WTC11 (cell line): Measurements from ENCODE around the gene OSBPL10. TPM values are rescaled to one million over a fixed set of nuclear protein-coding genes. Genes with fewer than 3 reads are reported as not detected.

Source experiments
- ATAC-seq: fragments of 200-7000 bp; cut with Tn5 transposase; 2 replicates; pipeline ENCODE4 v1.10.0; 2021; ENCODE audit warnings: mild to moderate bottlenecking, moderate library complexity
- CTCF ChIA-PET: fragments of 300-600 bp; sonication (Branson Sonifier 250); formaldehyde crosslinking; loops from one replicate; lab custom pipeline; 2021; ENCODE audit warnings: antibody characterized with exemption; lab: Charles Lee
- POLR2A ChIA-PET: fragments of 350-600 bp; sonication (Branson Sonifier 250); formaldehyde crosslinking; loops from one replicate; lab custom pipeline; 2021; ENCODE audit warnings: antibody characterized with exemption; lab: Charles Lee
- DNase-seq: peaks from one replicate; pipeline ENCODE4 v3.0.0; 2021; ENCODE audit warnings: low spot score
- H3K27ac Mint-ChIP-seq: 2 replicates; pipeline ENCODE4 v1.8.0; 2021; ENCODE audit warnings: mixed read lengths
- H3K27me3 Mint-ChIP-seq: 2 replicates; pipeline ENCODE4 v1.8.0; 2021; ENCODE audit warnings: low read depth, mild to moderate bottlenecking, moderate library complexity, mixed read lengths
- H3K36me3 Mint-ChIP-seq: 2 replicates; pipeline ENCODE4 v1.8.0; 2021; ENCODE audit warnings: mixed read lengths
- H3K4me1 Mint-ChIP-seq: 2 replicates; pipeline ENCODE4 v1.8.0; 2022; ENCODE audit warnings: mixed read lengths
- H3K4me3 Mint-ChIP-seq: 2 replicates; pipeline ENCODE4 v1.8.0; 2021; ENCODE audit warnings: mild to moderate bottlenecking, moderate library complexity, mixed read lengths
- H3K9me3 Mint-ChIP-seq: 2 replicates; pipeline ENCODE4 v1.8.0; 2021; ENCODE audit warnings: mixed read lengths
- CTCF ChIP-seq: fragments of 200-600 bp; IDR thresholded peaks from 2 replicates; pipeline ENCODE4 v1.8.0; 2022; ENCODE audit warnings: antibody characterized with exemption
- E2F1 ChIP-seq: sonication (generic); formaldehyde crosslinking; IDR thresholded peaks from 2 replicates; pipeline ENCODE4 v1.8.0; 2022; ENCODE audit warnings: mild to moderate bottlenecking, missing genetic modification reagents
- EMX1 ChIP-seq: fragments of 250-450 bp; sonication (Bioruptor Pico); IDR thresholded peaks from 2 replicates; pipeline ENCODE4 v1.8.0; 2021; ENCODE audit warnings: mild to moderate bottlenecking
- FOXP1 ChIP-seq: sonication (generic); formaldehyde crosslinking; IDR thresholded peaks from 2 replicates; pipeline ENCODE4 v1.8.0; 2022; ENCODE audit warnings: missing genetic modification reagents, mild to moderate bottlenecking, moderate library complexity, borderline replicate concordance
- FOXP4 ChIP-seq: sonication (generic); formaldehyde crosslinking; IDR thresholded peaks from 2 replicates; pipeline ENCODE4 v1.8.0; 2022; ENCODE audit warnings: mild to moderate bottlenecking, missing genetic modification reagents
- GTF2I ChIP-seq: fragments of 250-450 bp; sonication (Bioruptor Pico); conservative IDR thresholded peaks from 2 replicates; pipeline ENCODE4 v1.4.0; 2021; ENCODE audit warnings: mild to moderate bottlenecking
- MLX ChIP-seq: sonication (generic); formaldehyde crosslinking; IDR thresholded peaks from 2 replicates; pipeline ENCODE4 v1.8.1; 2023; ENCODE audit warnings: mild to moderate bottlenecking, missing genetic modification reagents, moderate library complexity
- NFE2L1 ChIP-seq: sonication (generic); formaldehyde crosslinking; IDR thresholded peaks from 2 replicates; pipeline ENCODE4 v1.8.1; 2023; ENCODE audit warnings: missing genetic modification reagents
- NR1H2 ChIP-seq: sonication (generic); formaldehyde crosslinking; IDR thresholded peaks from 2 replicates; pipeline ENCODE4 v1.9.0; 2021; ENCODE audit warnings: mild to moderate bottlenecking, moderate library complexity, missing genetic modification reagents
- NR3C1 ChIP-seq: sonication (generic); formaldehyde crosslinking; conservative IDR thresholded peaks from 2 replicates; pipeline ENCODE4 v1.8.1; 2023; ENCODE audit warnings: low read depth, mild to moderate bottlenecking, missing genetic modification reagents
- RORB ChIP-seq: fragments of 250-450 bp; sonication (Bioruptor Pico); IDR thresholded peaks from 2 replicates; pipeline ENCODE4 v1.9.0; 2021; ENCODE audit warnings: mild to moderate bottlenecking
- SMAD4 ChIP-seq: sonication (generic); formaldehyde crosslinking; IDR thresholded peaks from 2 replicates; pipeline ENCODE4 v1.8.0; 2022; ENCODE audit warnings: mild to moderate bottlenecking, missing genetic modification reagents
- TP53 ChIP-seq: sonication (generic); formaldehyde crosslinking; IDR thresholded peaks from 2 replicates; pipeline ENCODE4 v1.8.1; 2023; ENCODE audit warnings: mild to moderate bottlenecking, missing genetic modification reagents
- ZNF263 ChIP-seq: sonication (generic); formaldehyde crosslinking; IDR thresholded peaks from 2 replicates; pipeline ENCODE4 v1.8.1; 2022; ENCODE audit warnings: low read depth, mild to moderate bottlenecking, moderate library complexity, missing genetic modification reagents
- ZNF317 ChIP-seq: sonication (generic); formaldehyde crosslinking; IDR thresholded peaks from 2 replicates; pipeline ENCODE4 v1.8.1; 2023; ENCODE audit warnings: low read depth, mild to moderate bottlenecking, moderate library complexity, missing genetic modification reagents, borderline replicate concordance
- total RNA-seq: library from RNA; stranded (reverse); gene quantifications from 3 replicates; pipeline ENCODE4 v1.2.3, GENCODE V29; 2021
- TF ChIP-seq, protein P1 (sequence below): sonication (generic); formaldehyde crosslinking; conservative IDR thresholded peaks from 2 replicates; pipeline ENCODE4 v1.8.1; 2023; ENCODE audit warnings: mild to moderate bottlenecking, low read depth, missing genetic modification reagents, moderate library complexity
- TF ChIP-seq, protein P2 (sequence below): sonication (generic); formaldehyde crosslinking; IDR thresholded peaks from 2 replicates; pipeline ENCODE4 v1.8.1; 2023; ENCODE audit warnings: mild to moderate bottlenecking, moderate library complexity, missing genetic modification reagents

Gene OSBPL10
- total RNA-seq, 1 experiment from 2014 or later = 84.1 TPM

DNA sequence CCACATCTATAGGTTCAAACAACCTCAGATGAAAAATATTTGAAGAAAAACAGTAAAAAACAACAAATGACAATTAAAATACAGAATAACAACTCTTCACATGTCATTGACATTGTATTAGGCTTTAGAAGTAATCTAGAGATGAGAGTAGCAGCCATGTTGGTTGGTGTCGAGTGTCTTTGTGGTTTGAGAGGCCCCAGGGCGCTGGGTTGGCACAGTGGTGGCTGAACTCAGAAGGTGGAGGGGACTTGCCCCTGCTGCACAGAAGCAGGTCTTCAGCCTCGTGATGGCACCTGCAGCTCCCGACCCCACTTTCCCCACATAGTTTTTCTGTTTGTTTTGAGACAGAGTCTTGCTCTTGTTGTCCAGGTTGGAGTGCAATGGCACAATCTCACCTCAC lies 187.2 kb downstream of the OSBPL10 start:
- Mint-ChIP-seq H3K27ac (no peak overlapping the region), H3K4me1 (peaks cover 15% of the 10 kb centered on the region), H3K4me3 (no peak overlapping the region), H3K9me3 (0 out of 2 replicates have a peak, but pooled peaks cover 3% of the 10 kb centered on the region), H3K36me3 (peaks cover 12% of the 10 kb centered on the region), H3K27me3 (no peaks in the 10 kb centered on the region)
- CTCF ChIA-PET = interaction anchor here (0.5 kb wide), 1 partner anchor 76 kb away, joined by 3 read pairs; no protein-coding TSS in a partner anchor
- DNase-seq (no peak), ATAC-seq (no peak)
- TF ChIP-seq MLX (CRISPR knock-in tag) = no peak
- POLR2A ChIA-PET = no interaction called here

- Mint-ChIP-seq H3K9me3 (0 out of 2 replicates have a peak, but pooled peaks cover 3% of the 10 kb centered on the region), H3K4me3 (no peak overlapping the region), H3K4me1 (peaks cover 15% of the 10 kb centered on the region), H3K27me3 (no peaks in the 10 kb centered on the region), H3K36me3 (peaks cover 12% of the 10 kb centered on the region), H3K27ac (no peak overlapping the region)
- ChIA-PET CTCF (no interaction called here), POLR2A (no interaction called here)
- TF ChIP-seq ZNF317 (CRISPR knock-in tag) = no peak
- TF ChIP-seq, protein P1, sequence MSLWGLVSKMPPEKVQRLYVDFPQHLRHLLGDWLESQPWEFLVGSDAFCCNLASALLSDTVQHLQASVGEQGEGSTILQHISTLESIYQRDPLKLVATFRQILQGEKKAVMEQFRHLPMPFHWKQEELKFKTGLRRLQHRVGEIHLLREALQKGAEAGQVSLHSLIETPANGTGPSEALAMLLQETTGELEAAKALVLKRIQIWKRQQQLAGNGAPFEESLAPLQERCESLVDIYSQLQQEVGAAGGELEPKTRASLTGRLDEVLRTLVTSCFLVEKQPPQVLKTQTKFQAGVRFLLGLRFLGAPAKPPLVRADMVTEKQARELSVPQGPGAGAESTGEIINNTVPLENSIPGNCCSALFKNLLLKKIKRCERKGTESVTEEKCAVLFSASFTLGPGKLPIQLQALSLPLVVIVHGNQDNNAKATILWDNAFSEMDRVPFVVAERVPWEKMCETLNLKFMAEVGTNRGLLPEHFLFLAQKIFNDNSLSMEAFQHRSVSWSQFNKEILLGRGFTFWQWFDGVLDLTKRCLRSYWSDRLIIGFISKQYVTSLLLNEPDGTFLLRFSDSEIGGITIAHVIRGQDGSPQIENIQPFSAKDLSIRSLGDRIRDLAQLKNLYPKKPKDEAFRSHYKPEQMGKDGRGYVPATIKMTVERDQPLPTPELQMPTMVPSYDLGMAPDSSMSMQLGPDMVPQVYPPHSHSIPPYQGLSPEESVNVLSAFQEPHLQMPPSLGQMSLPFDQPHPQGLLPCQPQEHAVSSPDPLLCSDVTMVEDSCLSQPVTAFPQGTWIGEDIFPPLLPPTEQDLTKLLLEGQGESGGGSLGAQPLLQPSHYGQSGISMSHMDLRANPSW (CRISPR knock-in tag) = no peak
- TF ChIP-seq RORB (CRISPR knock-in tag) = no peak
- ATAC-seq (no peak), DNase-seq (no peak)
Measured at GRCh38 chr3:31791090-31791430, 190.0 kb downstream of the OSBPL10 start.

GRCh38 chr3:31790193-31791089 lies 190.6 kb downstream of the OSBPL10 start:
- Mint-ChIP-seq H3K27ac (no peak overlapping the region), H3K9me3 (0 out of 2 replicates have a peak, but pooled peaks cover 3% of the 10 kb centered on the region), H3K27me3 (no peaks in the 10 kb centered on the region), H3K36me3 (peaks cover 7% of the 10 kb centered on the region), H3K4me3 (no peak overlapping the region), H3K4me1 (peaks cover 15% of the 10 kb centered on the region)
- DNase-seq = no peak
- ChIA-PET CTCF (no interaction called here), POLR2A (no interaction called here)
- ATAC-seq = no peak
- TF ChIP-seq GTF2I (no peak), ZNF263 (CRISPR knock-in tag) (no peak), EMX1 (no peak), FOXP4 (CRISPR knock-in tag) (no peak), NFE2L1 (CRISPR knock-in tag) (no peak), SMAD4 (CRISPR knock-in tag) (no peak), CTCF (no peak), FOXP1 (CRISPR knock-in tag) (no peak), E2F1 (CRISPR knock-in tag) (no peak), NR1H2 (CRISPR knock-in tag) (no peak), TP53 (CRISPR knock-in tag) (no peak), NR3C1 (CRISPR knock-in tag) (no peak)
- TF ChIP-seq, protein P2, sequence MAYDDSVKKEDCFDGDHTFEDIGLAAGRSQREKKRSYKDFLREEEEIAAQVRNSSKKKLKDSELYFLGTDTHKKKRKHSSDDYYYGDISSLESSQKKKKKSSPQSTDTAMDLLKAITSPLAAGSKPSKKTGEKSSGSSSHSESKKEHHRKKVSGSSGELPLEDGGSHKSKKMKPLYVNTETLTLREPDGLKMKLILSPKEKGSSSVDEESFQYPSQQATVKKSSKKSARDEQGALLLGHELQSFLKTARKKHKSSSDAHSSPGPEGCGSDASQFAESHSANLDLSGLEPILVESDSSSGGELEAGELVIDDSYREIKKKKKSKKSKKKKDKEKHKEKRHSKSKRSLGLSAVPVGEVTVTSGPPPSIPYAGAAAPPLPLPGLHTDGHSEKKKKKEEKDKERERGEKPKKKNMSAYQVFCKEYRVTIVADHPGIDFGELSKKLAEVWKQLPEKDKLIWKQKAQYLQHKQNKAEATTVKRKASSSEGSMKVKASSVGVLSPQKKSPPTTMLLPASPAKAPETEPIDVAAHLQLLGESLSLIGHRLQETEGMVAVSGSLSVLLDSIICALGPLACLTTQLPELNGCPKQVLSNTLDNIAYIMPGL (CRISPR knock-in tag) = no peak
- TF ChIP-seq, protein P1 (CRISPR knock-in tag) = no peak
